GM21367 (cell line): ENCODE results near the gene TRAF2.

ENCODE experiments used
- ATAC-seq: cut with Tn5 transposase; IDR thresholded peaks from one replicate; pipeline ENCODE4 v1.9.1; 2021; ENCODE audit not compliant: unreplicated experiment

Gene TRAF2

GRCh38 chr9:136907011-136907914 lies 20.9 kb downstream of the TRAF2 start:
- no peak for ATAC-seq

GRCh38 chr9:136910197-136910900 lies 24.0 kb downstream of the TRAF2 start:
- no peak for ATAC-seq

- ATAC-seq, result no peak
These were observed 24.6 kb downstream of the TRAF2 start for GRCh38 chr9:136910901-136911245.

GRCh38 chr9:136913701-136914438 lies 27.6 kb downstream of the TRAF2 start:
- no peak for ATAC-seq

- no peak for ATAC-seq
These were observed 29.5 kb downstream of the TRAF2 start for GRCh38 chr9:136915632-136916329.

GRCh38 chr9:136916330-136917184 lies 30.2 kb downstream of the TRAF2 start:
- ATAC-seq, result no peak

GRCh38 chr9:136917902-136918301 lies 31.6 kb downstream of the TRAF2 start:
- no peak for ATAC-seq

- no peak for ATAC-seq
These were observed 33.8 kb downstream of the TRAF2 start for GRCh38 chr9:136920069-136920468.

- no peak for ATAC-seq
These were observed 34.5 kb downstream of the TRAF2 start for GRCh38 chr9:136920734-136921231.

GRCh38 chr9:136921307-136921706 lies 35.0 kb downstream of the TRAF2 start:
- ATAC-seq, result no peak

- ATAC-seq, result no peak
These were observed 35.4 kb downstream of the TRAF2 start for GRCh38 chr9:136921718-136922117.

- ATAC-seq, result no peak
These were observed 36.2 kb downstream of the TRAF2 start for GRCh38 chr9:136922540-136922939.

GRCh38 chr9:136923881-136924280 lies 37.6 kb downstream of the TRAF2 start:
- ATAC-seq, result no peak

GRCh38 chr9:136925414-136926153 lies 39.3 kb downstream of the TRAF2 start:
- no peak for ATAC-seq

GRCh38 chr9:136926154-136926704 lies 39.9 kb downstream of the TRAF2 start:
- no peak for ATAC-seq

- ATAC-seq, result no peak
These were observed 40.4 kb downstream of the TRAF2 start for GRCh38 chr9:136926749-136927148.

- no peak for ATAC-seq
These were observed 41.3 kb downstream of the TRAF2 start for GRCh38 chr9:136927343-136928271.

- ATAC-seq, result no peak
These were observed 42.3 kb downstream of the TRAF2 start for GRCh38 chr9:136928591-136928990.
